ENCODE data around the gene PEX5L.

- TF ChIP-seq PRDM15 (CRISPR knock-in tag; IDR thresholded peaks at IDR 0.05) (no peak), CTCF (IDR thresholded peaks at IDR 0.05) (no peak), SP1 (CRISPR knock-in tag; conservative IDR thresholded peaks at IDR 0.05) (no peak), FOXK1 (CRISPR knock-in tag; IDR thresholded peaks at IDR 0.05) (no peak), FOXJ3 (CRISPR knock-in tag; IDR thresholded peaks at IDR 0.05; ENCODE audit: borderline replicate concordance) (no peak), CREB1 (CRISPR knock-in tag; IDR thresholded peaks at IDR 0.05) (no peak), ZBTB21 (CRISPR knock-in tag; IDR thresholded peaks at IDR 0.05; ENCODE audit: borderline replicate concordance) (no peak), MYBL2 (CRISPR knock-in tag; IDR thresholded peaks at IDR 0.05) (no peak), ETV6 (CRISPR knock-in tag; IDR thresholded peaks at IDR 0.05) (no peak)
Measured at GRCh38 chr3:179964890-179965289, 71.8 kb downstream of the PEX5L start.

Data from WTC11 (cell line).